HepG2 (cell line): ENCODE measurements around the gene STAT4. TPM values are rescaled to one million over a fixed set of nuclear protein-coding genes. Genes with fewer than 3 reads are reported as not detected.

Experiments
- ATAC-seq: fragments of 200-7000 bp; cut with Tn5 transposase; 3 replicates; pipeline ENCODE4 v1.9.1; 2020; ENCODE audit warnings: mild to moderate bottlenecking, moderate library complexity
- BruUV-seq: library from RNA; stranded (reverse); fragments of 400-500 nt; replicated peaks from 2 replicates; lab custom pipeline; 2021; lab: Mats Ljungman, UMichigan
- CTCF ChIA-PET: fragments of 300-600 bp; formaldehyde crosslinking; extraction: SDS; loops from one replicate; lab custom pipeline; 2021; ENCODE audit warnings: low total read pairs, inconsistent platforms, low intra/inter-chr PET ratio; lab: Yijun Ruan, JAX
- POLR2A ChIA-PET: fragments of 350-600 bp; sonication (Branson Sonifier 250); formaldehyde crosslinking; loops from one replicate; lab custom pipeline; 2020; ENCODE audit warnings: antibody characterized with exemption, inconsistent platforms; lab: Yijun Ruan, JAX
- DNase-seq: peaks from one replicate; pipeline ENCODE4 v3.0.0-alpha.2; 2015; ENCODE audit warnings: low spot score
- FAIRE-seq: peaks from 3 replicates; lab custom pipeline; 2011; peaks lifted over from hg19 to GRCh38; lab: Jason Lieb, UNC
- H2AFZ ChIP-seq: one replicate; pipeline ENCODE4 v1.6.1; 2011; ENCODE audit warnings: low read length, inconsistent platforms
- H3K27ac ChIP-seq: fragments of 300-600 bp; 3 replicates; pipeline ENCODE4 v1.8.0; 2011; ENCODE audit warnings: mixed run types, mild to moderate bottlenecking, mixed read lengths, low read length, inconsistent platforms; ENCODE audit not compliant: insufficient read depth; ENCODE audit errors: extremely low read length
- H3K27me3 ChIP-seq, 2 experiments: fragments of 200-600 bp in 1 of 2; 2 replicates in 1 of 2; 3 replicates in 1 of 2; pipeline versions ENCODE4 v1.6.0 to v1.8.0; 2011; ENCODE audit warnings: low read length in 2 of 2, mild to moderate bottlenecking in 2 of 2, moderate library complexity in 2 of 2, inconsistent platforms in 1 of 2; ENCODE audit not compliant: insufficient read depth in 2 of 2, control insufficient read depth in 1 of 2
- H3K36me3 ChIP-seq, 2 experiments: fragments of 200-600 bp in 1 of 2; replicated peaks in 1 of 2; 2 replicates in 1 of 2; 3 replicates in 1 of 2; pipeline versions ENCODE4 v1.5.1 to v1.8.0; 2011; ENCODE audit warnings: low read length in 2 of 2, inconsistent platforms in 1 of 2; ENCODE audit not compliant: insufficient read depth in 2 of 2, control insufficient read depth in 1 of 2
- H3K4me1 ChIP-seq: 2 replicates; pipeline ENCODE4 v1.5.1; 2012; ENCODE audit warnings: low read length, inconsistent platforms; ENCODE audit not compliant: insufficient read depth
- H3K4me2 ChIP-seq: 2 replicates; pipeline ENCODE4 v1.6.0; 2011; ENCODE audit warnings: low read depth, low read length, inconsistent platforms
- H3K4me3 ChIP-seq, 3 experiments: fragments of 200-600 bp in 1 of 3; sonication (generic), shearing (Covaris generic) in 1 of 3; replicated peaks in 1 of 3; 2 replicates each; pipeline ENCODE4 v1.5.1; 2011 to 2016; ENCODE audit warnings: low read length in 3 of 3, inconsistent platforms in 2 of 3, low read depth in 2 of 3, mild to moderate bottlenecking in 2 of 3, control low read depth in 1 of 3, mixed read lengths in 1 of 3; ENCODE audit not compliant: insufficient read depth in 1 of 3
- H3K79me2 ChIP-seq: one replicate; pipeline ENCODE4 v1.6.1; 2011; ENCODE audit warnings: low read length, inconsistent platforms; ENCODE audit not compliant: insufficient read depth
- H3K9ac ChIP-seq: 2 replicates; pipeline ENCODE4 v1.6.0; 2011; ENCODE audit warnings: mild to moderate bottlenecking, low read depth, low read length, inconsistent platforms; ENCODE audit not compliant: insufficient read depth
- H3K9me3 ChIP-seq: 2 replicates; pipeline ENCODE4 v1.5.1; 2012; ENCODE audit warnings: mild to moderate bottlenecking, low read length
- H4K20me1 ChIP-seq: 2 replicates; pipeline ENCODE4 v1.6.0; 2011; ENCODE audit warnings: inconsistent platforms, mild to moderate bottlenecking, low read length, moderate library complexity; ENCODE audit not compliant: insufficient read depth
- ARID5B ChIP-seq: IDR thresholded peaks from 2 replicates; pipeline ENCODE4 v1.4.0; 2020; ENCODE audit warnings: mild to moderate bottlenecking, missing genetic modification reagents
- CCAR2 ChIP-seq: fragments of 200-400 bp; formaldehyde crosslinking; optimal IDR thresholded peaks from 2 replicates; pipeline ENCODE3; 2018; ENCODE audit warnings: low read depth, mild to moderate bottlenecking, low read length, moderate library complexity
- MATR3 ChIP-seq: sonication (generic); formaldehyde crosslinking; IDR thresholded peaks from 2 replicates; pipeline ENCODE4 v1.4.0; 2020; ENCODE audit warnings: missing genetic modification reagents
- MBD4 ChIP-seq: IDR thresholded peaks from 2 replicates; pipeline ENCODE4 v1.6.1; 2012; ENCODE audit warnings: low read length, inconsistent platforms, borderline replicate concordance
- ZBED4 ChIP-seq: sonication (generic); formaldehyde crosslinking; IDR thresholded peaks from 2 replicates; pipeline ENCODE4 v1.4.0; 2020; ENCODE audit warnings: missing genetic modification reagents, borderline replicate concordance
- ZBTB33 ChIP-seq: sonication (generic); formaldehyde crosslinking; IDR thresholded peaks from 2 replicates; pipeline ENCODE4 v1.4.0; 2020; ENCODE audit warnings: missing genetic modification reagents
- ZNF331 ChIP-seq: sonication (generic); formaldehyde crosslinking; IDR thresholded peaks from 2 replicates; pipeline ENCODE4 v1.4.0; 2020; ENCODE audit warnings: missing genetic modification reagents
- ZNF782 ChIP-seq: sonication (generic); formaldehyde crosslinking; IDR thresholded peaks from 2 replicates; pipeline ENCODE4 v1.4.0; 2020; ENCODE audit warnings: missing genetic modification reagents, mild to moderate bottlenecking, borderline replicate concordance
- ZSCAN20 ChIP-seq: sonication (generic); formaldehyde crosslinking; IDR thresholded peaks from 2 replicates; pipeline ENCODE4 v1.4.0; 2020; ENCODE audit warnings: missing genetic modification reagents, mild to moderate bottlenecking, borderline replicate concordance
- WGBS: methylation state at CpG from one replicate; pipeline ENCODE4 v1.1.6; 2017; ENCODE audit warnings: low lambda C conversion rate; 5-methylcytosine and 5-hydroxymethylcytosine counted together
- in situ Hi-C: cut with HindIII; loops from 2 replicates; pipeline ENCODE4 v1.10.0; 2017; ENCODE audit warnings: low pct_unique_long_range_greater_than_20kb; ENCODE audit not compliant: extremely low pct_ligation_motif_present
- intact Hi-C: fragments of 100-400 bp; cut with micrococcal nuclease; formaldehyde crosslinking; loops from one replicate; pipeline ENCODE4 v1.10.0; 2022; ENCODE audit not compliant: unreplicated experiment
- polyA plus RNA-seq, 8 experiments: library from polyadenylated mRNA; depleted of rRNA in 3 of 8; stranded (reverse) in 7 of 8; unstranded in 1 of 8; fragments of >200 nt; fragmentation: Illumina TruSeq in 4 of 8; extraction: Trizol in 4 of 8; gene quantifications; 2 replicates each; pipeline versions ENCODE4 v1.2.1 to v1.2.3, GENCODE V29; 2011 to 2016; ENCODE audit warnings: low read depth in 4 of 8, missing spikeins in 1 of 8, mixed read lengths in 1 of 8; ENCODE audit not compliant: insufficient read depth in 1 of 8
- total RNA-seq, 5 experiments: library from RNA; depleted of rRNA; stranded (reverse); fragments of >200 nt; fragmentation: Illumina TruSeq; extraction: Trizol; gene quantifications; 2 replicates each; pipeline ENCODE4 v1.2.3, GENCODE V29; 2016; ENCODE audit warnings: low read depth in 1 of 5
- TF ChIP-seq, protein P1 (sequence below): conservative IDR thresholded peaks from 2 replicates; pipeline ENCODE4 v1.6.1; 2018; ENCODE audit warnings: missing genetic modification reagents

The STAT4 gene
- total and polyA plus RNA-seq, 2 of the 13 experiments (the other 11 are each of a cell fraction or from before 2014, with no cell fraction given), result 0.37 TPM; not detected in 1

- H3K4me3 ChIP-seq, result no peak overlapping the region
- DNase-seq, result no peak
- TSS peak; percentile 3 for BruUV-seq
- H3K79me2 ChIP-seq, result peaks cover 17% of the 10 kb centered on the region
- in situ Hi-C loops, result no loop called here
- no peaks in the 10 kb centered on the region; a peak in 1 of 5 replicates for H3K27me3 ChIP-seq
- peaks cover 15 to 57% of the 10 kb centered on the region in 2 experiments; a peak in 4 of 5 replicates for H3K36me3 ChIP-seq
- CTCF ChIA-PET, result no interaction called here
- no peaks in the 10 kb centered on the region for H4K20me1 ChIP-seq
- no peak for FAIRE-seq
- H3K4me1 ChIP-seq, result peaks cover 22% of the 10 kb centered on the region
- POLR2A ChIA-PET, result no interaction called here
- no peak for ATAC-seq
- H3K4me2 ChIP-seq, result no peak overlapping the region
- intact Hi-C loops, result loop anchor here (10.0 kb wide), 2 partner anchors 195 to 675 kb away; no protein-coding TSS in a partner anchor
- WGBS, result 98% methylated on average over 4 of the region's 4 CpGs
- H2AFZ ChIP-seq, result no peak overlapping the region
- no peak overlapping the region for H3K9ac ChIP-seq
- no peaks in the 10 kb centered on the region for H3K9me3 ChIP-seq
- no peak overlapping the region for H3K27ac ChIP-seq
- TF ChIP-seq ZBED4 (CRISPR knock-in tag) (no peak), ZNF331 (CRISPR knock-in tag) (no peak), ZBTB33 (no peak), MATR3 (CRISPR knock-in tag) (no peak), ZSCAN20 (CRISPR knock-in tag) (no peak), ZNF782 (no peak), MBD4 (no peak), ARID5B (no peak), CCAR2 (no peak)
- TF ChIP-seq, protein P1, sequence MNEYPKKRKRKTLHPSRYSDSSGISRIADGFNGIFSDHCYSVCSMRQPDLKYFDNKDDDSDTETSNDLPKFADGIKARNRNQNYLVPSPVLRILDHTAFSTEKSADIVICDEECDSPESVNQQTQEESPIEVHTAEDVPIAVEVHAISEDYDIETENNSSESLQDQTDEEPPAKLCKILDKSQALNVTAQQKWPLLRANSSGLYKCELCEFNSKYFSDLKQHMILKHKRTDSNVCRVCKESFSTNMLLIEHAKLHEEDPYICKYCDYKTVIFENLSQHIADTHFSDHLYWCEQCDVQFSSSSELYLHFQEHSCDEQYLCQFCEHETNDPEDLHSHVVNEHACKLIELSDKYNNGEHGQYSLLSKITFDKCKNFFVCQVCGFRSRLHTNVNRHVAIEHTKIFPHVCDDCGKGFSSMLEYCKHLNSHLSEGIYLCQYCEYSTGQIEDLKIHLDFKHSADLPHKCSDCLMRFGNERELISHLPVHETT (CRISPR knock-in tag), result no peak
Observed at GRCh38 chr2:191009541-191010374, 141.0 kb downstream of the STAT4 start.
